ENCODE data around the gene IKBKE. TPM values are rescaled to one million over a fixed set of nuclear protein-coding genes. Genes with fewer than 3 reads are reported as not detected.

The IKBKE gene
- total RNA-seq, 2 donors from 2014 or later: 5.0 to 8.5 TPM

DNA sequence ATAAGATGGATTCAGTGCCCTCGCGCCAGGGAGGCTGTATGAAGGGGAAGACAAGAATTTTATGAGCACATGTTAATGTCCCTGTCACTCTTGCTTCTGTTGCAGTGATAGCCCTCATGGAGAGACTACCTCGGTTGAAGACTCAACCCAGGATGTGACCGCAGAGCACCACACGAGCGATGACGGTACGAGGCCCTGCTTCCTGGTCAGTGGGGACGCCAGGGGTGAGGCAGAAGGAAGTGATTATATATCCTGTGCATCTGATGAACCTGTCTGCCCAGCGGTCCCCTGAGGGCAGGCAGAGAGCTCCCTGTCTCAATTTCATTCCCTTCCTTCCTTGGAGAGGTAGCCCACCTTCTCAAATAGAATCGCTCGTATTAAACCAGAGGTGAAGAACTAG, 20.0 kb upstream of the IKBKE start:
- H3K27me3 ChIP-seq (ENCODE audit: control insufficient read depth, insufficient read depth, low read length, poor library complexity, severe bottlenecking): no peaks in the 10 kb centered on the region
- H3K36me3 Mint-ChIP-seq (ENCODE audit: low read depth): peaks cover 79% of the 10 kb centered on the region
- H3K4me3 Mint-ChIP-seq: no peak overlapping the region
- H3K27ac Mint-ChIP-seq: no peak overlapping the region
- H3K4me3 ChIP-seq (ENCODE audit: low read length): no peak overlapping the region
- H3K27ac ChIP-seq (ENCODE audit: low read depth, low read length): no peak overlapping the region
- H3K4me1 ChIP-seq (ENCODE audit: control insufficient read depth, insufficient read depth, low read length): no peaks in the 10 kb centered on the region
- TF ChIP-seq, protein P1, sequence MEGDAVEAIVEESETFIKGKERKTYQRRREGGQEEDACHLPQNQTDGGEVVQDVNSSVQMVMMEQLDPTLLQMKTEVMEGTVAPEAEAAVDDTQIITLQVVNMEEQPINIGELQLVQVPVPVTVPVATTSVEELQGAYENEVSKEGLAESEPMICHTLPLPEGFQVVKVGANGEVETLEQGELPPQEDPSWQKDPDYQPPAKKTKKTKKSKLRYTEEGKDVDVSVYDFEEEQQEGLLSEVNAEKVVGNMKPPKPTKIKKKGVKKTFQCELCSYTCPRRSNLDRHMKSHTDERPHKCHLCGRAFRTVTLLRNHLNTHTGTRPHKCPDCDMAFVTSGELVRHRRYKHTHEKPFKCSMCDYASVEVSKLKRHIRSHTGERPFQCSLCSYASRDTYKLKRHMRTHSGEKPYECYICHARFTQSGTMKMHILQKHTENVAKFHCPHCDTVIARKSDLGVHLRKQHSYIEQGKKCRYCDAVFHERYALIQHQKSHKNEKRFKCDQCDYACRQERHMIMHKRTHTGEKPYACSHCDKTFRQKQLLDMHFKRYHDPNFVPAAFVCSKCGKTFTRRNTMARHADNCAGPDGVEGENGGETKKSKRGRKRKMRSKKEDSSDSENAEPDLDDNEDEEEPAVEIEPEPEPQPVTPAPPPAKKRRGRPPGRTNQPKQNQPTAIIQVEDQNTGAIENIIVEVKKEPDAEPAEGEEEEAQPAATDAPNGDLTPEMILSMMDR (conservative IDR thresholded peaks at IDR 0.05): no peak
- H3K9me3 ChIP-seq (ENCODE audit: control insufficient read depth, low read length): no peaks in the 10 kb centered on the region
- H3K36me3 ChIP-seq (ENCODE audit: control insufficient read depth, insufficient read depth, low read length): peaks cover 93% of the 10 kb centered on the region
- H3K27me3 Mint-ChIP-seq (ENCODE audit: insufficient read depth): no peaks in the 10 kb centered on the region
- H3K9me3 Mint-ChIP-seq: no peaks in the 10 kb centered on the region
- no peak overlapping the region for H3K9ac ChIP-seq (ENCODE audit: extremely low read depth, low read length, poor library complexity, severe bottlenecking)
- H3K4me1 Mint-ChIP-seq: no peaks in the 10 kb centered on the region
- WGBS, 2 experiments (ENCODE audit: insufficient coverage in 1 of 2, insufficient read length in 1 of 2): 96 to 99% methylated on average over 12 of the region's 12 CpGs
- DNase-seq: no peak

DNA sequence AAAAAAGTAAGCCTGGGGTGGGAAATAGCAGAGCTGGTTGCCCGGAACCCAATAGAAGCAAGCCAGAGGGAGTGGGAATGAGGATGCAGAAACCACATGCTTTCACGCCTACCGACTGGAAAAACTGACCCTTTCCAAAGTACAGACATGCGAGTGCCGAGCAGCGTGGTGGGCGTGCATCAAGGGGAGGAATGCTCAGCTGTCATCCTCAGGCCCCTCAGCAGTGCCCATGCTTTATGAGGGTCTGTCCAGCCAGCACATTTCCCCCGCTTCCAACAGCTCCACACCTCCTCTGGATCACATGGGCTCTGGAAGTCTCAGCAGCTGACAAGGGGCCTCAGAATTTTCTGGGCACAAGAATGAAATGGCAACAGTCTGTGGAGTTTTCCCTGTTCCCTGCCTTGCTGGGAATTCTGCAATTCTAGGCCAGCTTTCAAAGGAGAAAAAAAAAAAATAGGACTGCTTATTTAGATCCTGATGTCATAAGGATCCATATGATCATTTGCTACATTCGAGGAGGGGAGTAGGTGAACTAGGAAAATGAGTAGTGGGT, 19.1 kb upstream of the IKBKE start:
- no peak overlapping the region for H3K9ac ChIP-seq (ENCODE audit: extremely low read depth, low read length, poor library complexity, severe bottlenecking)
- H3K4me1 ChIP-seq (ENCODE audit: control insufficient read depth, insufficient read depth, low read length): no peaks in the 10 kb centered on the region
- H3K27ac Mint-ChIP-seq: no peak overlapping the region
- H3K27me3 ChIP-seq (ENCODE audit: control insufficient read depth, insufficient read depth, low read length, poor library complexity, severe bottlenecking): no peaks in the 10 kb centered on the region
- no peak overlapping the region for H3K4me3 Mint-ChIP-seq
- TF ChIP-seq, protein P1 (conservative IDR thresholded peaks at IDR 0.05): no peak
- H3K36me3 Mint-ChIP-seq (ENCODE audit: low read depth): peaks cover 80% of the 10 kb centered on the region
- H3K9me3 ChIP-seq (ENCODE audit: control insufficient read depth, low read length): no peaks in the 10 kb centered on the region
- WGBS, 2 experiments (ENCODE audit: insufficient coverage in 1 of 2, insufficient read length in 1 of 2): 69 to 84% methylated on average over 8 to 9 of the region's 9 CpGs
- no peaks in the 10 kb centered on the region for H3K9me3 Mint-ChIP-seq
- peaks cover 92% of the 10 kb centered on the region for H3K36me3 ChIP-seq (ENCODE audit: control insufficient read depth, insufficient read depth, low read length)
- H3K4me3 ChIP-seq (ENCODE audit: low read length): no peak overlapping the region
- no peak overlapping the region for H3K27ac ChIP-seq (ENCODE audit: low read depth, low read length)
- H3K4me1 Mint-ChIP-seq: no peaks in the 10 kb centered on the region
- DNase-seq: no peak
- H3K27me3 Mint-ChIP-seq (ENCODE audit: insufficient read depth): no peaks in the 10 kb centered on the region

DNA sequence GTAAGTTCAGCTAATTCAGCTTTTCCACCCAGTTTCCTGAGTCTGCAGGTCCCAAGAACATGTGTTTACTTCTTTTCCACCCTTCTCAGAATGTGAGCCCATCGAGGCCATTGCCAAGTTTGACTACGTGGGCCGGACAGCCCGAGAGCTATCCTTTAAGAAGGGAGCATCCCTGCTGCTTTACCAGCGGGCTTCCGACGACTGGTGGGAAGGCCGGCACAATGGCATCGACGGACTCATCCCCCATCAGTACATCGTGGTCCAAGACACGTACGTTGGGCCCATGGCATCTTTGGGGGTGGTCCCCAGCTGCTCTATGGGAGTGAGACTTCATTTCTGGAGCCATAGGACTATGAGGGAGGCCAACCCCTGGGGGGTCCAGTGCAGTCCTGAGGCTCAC, 17.2 kb upstream of the IKBKE start:
- H3K9ac ChIP-seq (ENCODE audit: extremely low read depth, low read length, poor library complexity, severe bottlenecking): no peak overlapping the region
- H3K27me3 ChIP-seq (ENCODE audit: control insufficient read depth, insufficient read depth, low read length, poor library complexity, severe bottlenecking): no peaks in the 10 kb centered on the region
- H3K27ac ChIP-seq (ENCODE audit: low read depth, low read length): no peak overlapping the region
- no peak overlapping the region for H3K4me3 Mint-ChIP-seq
- no peak for DNase-seq
- TF ChIP-seq, protein P1 (conservative IDR thresholded peaks at IDR 0.05): no peak
- H3K4me1 Mint-ChIP-seq: no peaks in the 10 kb centered on the region
- peaks cover 90% of the 10 kb centered on the region for H3K36me3 ChIP-seq (ENCODE audit: control insufficient read depth, insufficient read depth, low read length)
- no peaks in the 10 kb centered on the region for H3K4me1 ChIP-seq (ENCODE audit: control insufficient read depth, insufficient read depth, low read length)
- WGBS, 2 experiments (ENCODE audit: insufficient coverage in 1 of 2, insufficient read length in 1 of 2): 95 to 97% methylated on average over 10 to 13 of the region's 13 CpGs
- no peaks in the 10 kb centered on the region for H3K27me3 Mint-ChIP-seq (ENCODE audit: insufficient read depth)
- H3K9me3 ChIP-seq (ENCODE audit: control insufficient read depth, low read length): no peaks in the 10 kb centered on the region
- H3K4me3 ChIP-seq (ENCODE audit: low read length): no peak overlapping the region
- H3K9me3 Mint-ChIP-seq: no peaks in the 10 kb centered on the region
- no peak overlapping the region for H3K27ac Mint-ChIP-seq
- H3K36me3 Mint-ChIP-seq (ENCODE audit: low read depth): peaks cover 71% of the 10 kb centered on the region
